GM12874 (cell line): ENCODE data around the gene DNAJC6.

Experiments used
- CTCF ChIP-seq: IDR thresholded peaks from 2 replicates; pipeline ENCODE4 v1.5.1; 2011; ENCODE audit warnings: low read depth, mild to moderate bottlenecking, control low read depth, low read length, moderate library complexity; ENCODE audit not compliant: insufficient read depth

Gene DNAJC6

GRCh38 chr1:65443647-65444046 lies 134.3 kb downstream of the DNAJC6 start:
- no peak for TF ChIP-seq CTCF

- no peak for TF ChIP-seq CTCF
Measured at GRCh38 chr1:65444128-65444640, 134.8 kb downstream of the DNAJC6 start.

GRCh38 chr1:65445837-65446236 lies 136.5 kb downstream of the DNAJC6 start:
- no peak for TF ChIP-seq CTCF

- no peak for TF ChIP-seq CTCF
Measured at GRCh38 chr1:65449214-65449823, 140.0 kb downstream of the DNAJC6 start.

- TF ChIP-seq CTCF: no peak
Measured at GRCh38 chr1:65456481-65456880, 147.1 kb downstream of the DNAJC6 start.

GRCh38 chr1:65457868-65458267 lies 148.5 kb downstream of the DNAJC6 start:
- no peak for TF ChIP-seq CTCF

GRCh38 chr1:65458730-65459396 lies 149.5 kb downstream of the DNAJC6 start:
- TF ChIP-seq CTCF: no peak
